Dendritic cell treated with granulocyte-macrophage colony-stimulating factor and Interleukin-4, amounts not matched to agents 40 ng/mL and 50 ng/mL, for 4 days (primary cell): Measurements from ENCODE around the gene CSRP1.

Experiments used
- H3K27ac Mint-ChIP-seq: one replicate; pipeline ENCODE4 v1.8.0; 2022; ENCODE audit warnings: mild to moderate bottlenecking, mixed read lengths
- H3K27me3 Mint-ChIP-seq: one replicate; pipeline ENCODE4 v1.8.0; 2022; ENCODE audit warnings: mild to moderate bottlenecking, mixed read lengths
- H3K36me3 Mint-ChIP-seq: one replicate; pipeline ENCODE4 v1.8.0; 2022; ENCODE audit warnings: low read depth, mixed read lengths
- H3K4me1 Mint-ChIP-seq: one replicate; pipeline ENCODE4 v1.8.0; 2022; ENCODE audit warnings: low read depth, mixed read lengths
- H3K4me3 Mint-ChIP-seq: one replicate; pipeline ENCODE4 v1.8.0; 2022; ENCODE audit warnings: mild to moderate bottlenecking, moderate library complexity, mixed read lengths
- H3K9me3 Mint-ChIP-seq: one replicate; pipeline ENCODE4 v1.8.0; 2022; ENCODE audit warnings: mixed read lengths
- intact Hi-C: fragments of 100-400 bp; cut with micrococcal nuclease; formaldehyde crosslinking; loops from one replicate; pipeline ENCODE4 v1.15.0; 2022

The CSRP1 gene

GRCh38 chr1:201542309-201543035, 35.5 kb upstream of the CSRP1 start:
- intact Hi-C loops = loop anchor here (5.0 kb wide), 1 partner anchor 340 kb away; no protein-coding TSS in a partner anchor
- peak overlapping the region; percentile 16 for H3K27ac Mint-ChIP-seq
- peaks cover 23% of the 10 kb centered on the region for H3K27me3 Mint-ChIP-seq
- H3K36me3 Mint-ChIP-seq = no peaks in the 10 kb centered on the region
- peaks cover 80% of the 10 kb centered on the region for H3K4me1 Mint-ChIP-seq
- H3K4me3 Mint-ChIP-seq = no peak overlapping the region
- H3K9me3 Mint-ChIP-seq = no peaks in the 10 kb centered on the region

DNA sequence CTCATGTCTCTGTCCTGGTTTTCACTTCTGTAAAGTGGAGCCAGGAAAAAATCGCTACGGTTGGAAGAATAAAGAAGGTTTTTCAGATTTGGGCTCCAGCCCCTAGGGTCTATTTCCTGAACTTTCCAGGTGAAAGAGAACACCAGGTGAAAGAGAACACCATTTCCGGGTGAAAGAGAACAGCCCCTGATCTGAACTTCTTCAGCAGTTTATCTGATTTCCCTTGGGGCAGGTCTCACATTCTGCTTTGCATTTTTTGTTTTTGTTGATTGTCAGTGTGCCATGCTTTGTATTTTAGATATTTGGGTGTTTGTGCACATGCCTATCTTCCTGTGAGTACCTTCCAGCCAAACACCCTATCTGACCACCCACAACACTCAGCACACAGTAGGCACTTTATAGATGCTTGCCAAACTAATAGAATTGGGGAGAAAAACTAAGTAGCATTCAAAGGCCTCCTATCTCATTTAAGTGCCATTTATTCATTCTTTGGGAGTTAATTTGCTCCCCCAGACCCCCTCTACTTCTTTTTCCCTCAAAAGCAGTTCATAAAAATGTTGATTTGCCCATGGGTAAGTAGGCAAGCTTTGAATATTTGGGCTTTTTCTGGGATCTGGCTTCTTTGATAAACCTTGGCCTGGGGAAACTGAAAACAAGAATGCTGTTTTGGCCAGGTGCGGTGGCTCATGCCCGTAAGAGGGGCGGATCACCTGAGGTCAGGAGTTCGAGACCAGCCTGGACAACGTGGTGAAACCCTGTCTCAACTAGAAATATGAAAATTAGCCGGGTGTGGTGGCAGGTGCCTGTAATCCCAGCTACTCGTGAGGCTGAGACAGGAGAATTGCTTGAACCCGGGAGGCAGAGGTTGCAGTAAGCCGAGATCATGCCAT, 34.2 kb upstream of the CSRP1 start:
- Mint-ChIP-seq H3K4me1 (peaks cover 87% of the 10 kb centered on the region), H3K4me3 (no peak overlapping the region), H3K27me3 (peaks cover 23% of the 10 kb centered on the region), H3K36me3 (no peaks in the 10 kb centered on the region), H3K9me3 (no peaks in the 10 kb centered on the region), H3K27ac (no peak overlapping the region)
- intact Hi-C loops = loop anchor here (5.0 kb wide), 1 partner anchor 341 kb away; no protein-coding TSS in a partner anchor

DNA sequence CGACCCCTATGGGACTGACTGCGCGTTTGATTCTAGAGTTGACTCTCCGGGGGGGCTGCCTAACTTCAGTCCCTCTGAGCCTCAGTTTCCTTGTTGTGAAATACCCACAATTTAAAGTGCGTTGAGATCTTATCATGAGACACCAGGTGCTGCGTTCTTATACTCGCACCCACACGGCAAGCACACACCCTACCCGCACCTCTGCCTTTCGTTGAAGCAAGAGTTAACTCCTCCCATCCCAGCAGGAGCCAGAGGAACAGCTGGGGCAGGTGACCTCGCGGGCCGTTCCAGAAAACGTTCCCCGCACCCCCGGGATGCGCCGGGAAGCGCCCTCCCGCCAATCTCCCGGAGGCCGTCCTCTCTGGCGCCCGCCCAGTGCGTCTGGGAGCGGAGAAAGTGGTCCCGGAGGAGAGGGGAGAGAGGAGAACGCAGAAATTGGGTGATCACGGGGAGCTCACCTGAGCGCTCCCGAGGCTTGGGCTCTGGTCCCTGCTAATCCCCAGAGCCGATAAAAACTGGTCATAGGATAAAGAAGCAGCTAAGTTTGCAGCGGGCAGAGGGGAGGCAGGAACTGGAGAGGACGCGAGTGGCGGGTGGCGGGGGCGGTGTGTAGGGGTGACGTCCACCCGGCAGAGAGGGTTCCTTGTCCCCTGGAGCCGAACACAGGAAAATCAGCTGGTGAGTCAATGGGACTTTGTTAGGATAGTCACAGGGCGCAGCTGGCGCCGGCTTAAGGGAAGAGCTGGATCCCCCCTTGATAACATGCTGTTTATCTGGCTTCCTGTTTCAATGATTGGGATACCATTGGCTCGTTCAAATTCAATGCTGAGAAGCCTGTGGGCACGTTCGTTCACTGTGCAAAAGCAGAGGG, 32.9 kb upstream of the CSRP1 start:
- no peaks in the 10 kb centered on the region for H3K36me3 Mint-ChIP-seq
- H3K9me3 Mint-ChIP-seq = no peaks in the 10 kb centered on the region
- peaks cover 90% of the 10 kb centered on the region for H3K4me1 Mint-ChIP-seq
- peak overlapping the region; percentile 52 for H3K27ac Mint-ChIP-seq
- peak overlapping the region; percentile 66 for H3K4me3 Mint-ChIP-seq
- intact Hi-C loops = loop anchor here (5.0 to 10.0 kb wide), 3 partner anchors 253 to 435 kb away; no protein-coding TSS in a partner anchor
- H3K27me3 Mint-ChIP-seq = peaks cover 23% of the 10 kb centered on the region

GRCh38 chr1:201538612-201539551, 32.0 kb upstream of the CSRP1 start, which contains the start of gene NAV1:
TSS of gene NAV1 (plus strand) at chr1:201539127. CDS start at chr1:201622885, 83,758 bp downstream.
- intact Hi-C loops = loop anchor here (5.0 to 10.0 kb wide), 2 partner anchors 253 to 436 kb away; no protein-coding TSS in a partner anchor
- peaks cover 23% of the 10 kb centered on the region for H3K27me3 Mint-ChIP-seq

DNA sequence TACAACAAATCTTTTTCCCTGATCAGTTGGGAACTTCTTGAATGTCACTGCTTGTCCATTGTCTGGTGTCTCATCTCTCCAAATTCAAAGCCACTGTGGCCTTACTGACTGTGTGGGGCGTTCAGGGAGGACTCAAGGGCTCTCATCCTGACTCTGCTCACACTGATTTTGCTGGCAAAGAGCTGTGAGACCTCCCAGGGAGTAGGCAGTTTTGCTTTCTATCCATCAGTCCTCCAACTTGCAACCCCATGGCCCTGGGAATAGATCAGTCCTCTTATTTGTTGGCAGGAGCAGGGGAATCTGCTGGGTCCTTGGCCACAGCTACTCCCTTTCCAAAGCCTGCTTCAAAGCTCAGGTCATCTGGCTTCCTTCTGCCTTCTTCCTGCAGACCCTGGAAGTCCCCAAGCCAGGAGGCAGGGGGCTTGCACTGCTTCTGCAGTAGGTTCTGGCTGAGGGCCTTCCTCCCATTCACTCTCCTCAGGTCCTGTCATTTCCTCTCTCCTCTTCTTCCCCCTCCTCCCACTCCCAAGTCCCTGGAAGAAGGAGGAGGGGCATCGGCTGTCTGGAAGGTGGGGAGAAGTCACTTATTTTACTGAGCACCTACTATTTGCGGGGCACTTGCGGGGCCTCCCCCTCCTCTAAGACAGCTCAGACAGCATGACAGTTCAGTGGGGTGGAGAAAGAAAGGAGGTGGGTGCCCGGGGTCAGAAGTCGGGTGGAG, 31.1 kb upstream of the CSRP1 start:
- H3K4me3 Mint-ChIP-seq = peak overlapping the region; percentile 66
- intact Hi-C loops = loop anchor here (5.0 to 10.0 kb wide), 2 partner anchors 254 to 437 kb away; no protein-coding TSS in a partner anchor
- H3K36me3 Mint-ChIP-seq = no peaks in the 10 kb centered on the region
- no peaks in the 10 kb centered on the region for H3K9me3 Mint-ChIP-seq
- peak overlapping the region; percentile 62 for H3K27ac Mint-ChIP-seq
- H3K4me1 Mint-ChIP-seq = peaks cover 79% of the 10 kb centered on the region
- H3K27me3 Mint-ChIP-seq = peaks cover 23% of the 10 kb centered on the region

More at GRCh38 chr1:201538612-201539551, 32.0 kb upstream of the CSRP1 start, which contains the start of gene NAV1:
- H3K27ac Mint-ChIP-seq = peak within 1 kb of the TSS; percentile 62
- H3K36me3 Mint-ChIP-seq = no peaks in the 10 kb centered on the region
- H3K4me1 Mint-ChIP-seq = peaks cover 85% of the 10 kb centered on the region
- no peaks in the 10 kb centered on the region for H3K9me3 Mint-ChIP-seq
- H3K4me3 Mint-ChIP-seq = peak within 1 kb of the TSS; percentile 66

DNA sequence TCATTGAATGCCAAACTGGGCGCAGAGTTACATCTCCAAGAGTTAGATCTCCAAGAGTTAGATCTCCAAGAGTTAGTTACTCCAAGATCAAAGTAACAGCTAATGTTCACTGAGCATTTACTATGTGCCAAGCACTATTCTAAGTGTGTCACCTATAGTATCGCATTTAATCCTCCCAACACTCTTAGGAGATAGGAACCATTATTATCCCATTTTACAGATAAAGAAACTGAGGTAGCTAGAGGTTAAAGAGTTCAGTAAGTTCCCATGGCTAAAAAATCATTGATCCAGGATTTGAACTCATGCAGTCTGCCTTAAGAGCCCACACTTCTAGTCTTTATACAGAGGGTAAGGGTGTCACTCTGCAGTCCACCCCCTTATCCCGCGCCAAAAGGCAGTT, 30.5 kb upstream of the CSRP1 start:
- no peak overlapping the region for H3K27ac Mint-ChIP-seq
- no peak overlapping the region for H3K4me3 Mint-ChIP-seq
- intact Hi-C loops = loop anchor here (5.0 to 10.0 kb wide), 2 partner anchors 255 to 437 kb away; no protein-coding TSS in a partner anchor
- H3K27me3 Mint-ChIP-seq = peaks cover 23% of the 10 kb centered on the region
- H3K9me3 Mint-ChIP-seq = no peaks in the 10 kb centered on the region
- peaks cover 73% of the 10 kb centered on the region for H3K4me1 Mint-ChIP-seq
- peaks cover 6% of the 10 kb centered on the region for H3K36me3 Mint-ChIP-seq

GRCh38 chr1:201537028-201537427, 30.1 kb upstream of the CSRP1 start:
- Mint-ChIP-seq H3K27me3 (peaks cover 24% of the 10 kb centered on the region), H3K9me3 (no peaks in the 10 kb centered on the region), H3K36me3 (peaks cover 10% of the 10 kb centered on the region), H3K27ac (peak overlapping the region; percentile 93), H3K4me1 (peaks cover 70% of the 10 kb centered on the region), H3K4me3 (no peak overlapping the region)
- intact Hi-C loops = loop anchor here (5.0 to 10.0 kb wide), 2 partner anchors 255 to 438 kb away; no protein-coding TSS in a partner anchor

DNA sequence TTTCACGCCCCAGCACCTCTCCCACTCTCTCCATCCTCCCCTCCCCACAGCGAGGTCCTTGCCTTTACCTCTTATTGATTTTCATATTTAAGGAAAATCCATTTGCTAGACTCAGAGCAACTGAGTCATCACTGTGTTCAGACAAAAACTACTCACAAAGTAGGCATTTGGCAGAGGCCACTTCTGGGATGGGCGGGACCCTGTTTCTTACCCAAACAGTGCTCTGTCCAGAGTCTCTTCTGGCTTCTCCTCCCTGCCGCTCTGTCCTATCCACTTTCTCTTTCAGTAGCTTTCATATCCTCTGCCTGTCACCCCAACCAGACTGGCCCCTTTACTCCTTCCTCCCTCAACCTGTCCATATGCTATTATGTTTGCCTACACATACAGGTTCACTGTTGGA, 29.6 kb upstream of the CSRP1 start:
- Mint-ChIP-seq H3K4me3 (peak overlapping the region; percentile 21), H3K9me3 (no peaks in the 10 kb centered on the region), H3K27ac (peak overlapping the region; percentile 93), H3K27me3 (peaks cover 24% of the 10 kb centered on the region), H3K36me3 (peaks cover 15% of the 10 kb centered on the region), H3K4me1 (peaks cover 70% of the 10 kb centered on the region)
- intact Hi-C loops = loop anchor here (5.0 to 10.0 kb wide), 2 partner anchors 256 to 438 kb away; no protein-coding TSS in a partner anchor

GRCh38 chr1:201535919-201536245, 29.0 kb upstream of the CSRP1 start:
- H3K27ac Mint-ChIP-seq = peak overlapping the region; percentile 93
- intact Hi-C loops = loop anchor here (5.0 to 10.0 kb wide), 2 partner anchors 256 to 439 kb away; no protein-coding TSS in a partner anchor
- peaks cover 20% of the 10 kb centered on the region for H3K36me3 Mint-ChIP-seq
- peaks cover 29% of the 10 kb centered on the region for H3K27me3 Mint-ChIP-seq
- peaks cover 70% of the 10 kb centered on the region for H3K4me1 Mint-ChIP-seq
- no peak overlapping the region for H3K4me3 Mint-ChIP-seq
- H3K9me3 Mint-ChIP-seq = no peaks in the 10 kb centered on the region

DNA sequence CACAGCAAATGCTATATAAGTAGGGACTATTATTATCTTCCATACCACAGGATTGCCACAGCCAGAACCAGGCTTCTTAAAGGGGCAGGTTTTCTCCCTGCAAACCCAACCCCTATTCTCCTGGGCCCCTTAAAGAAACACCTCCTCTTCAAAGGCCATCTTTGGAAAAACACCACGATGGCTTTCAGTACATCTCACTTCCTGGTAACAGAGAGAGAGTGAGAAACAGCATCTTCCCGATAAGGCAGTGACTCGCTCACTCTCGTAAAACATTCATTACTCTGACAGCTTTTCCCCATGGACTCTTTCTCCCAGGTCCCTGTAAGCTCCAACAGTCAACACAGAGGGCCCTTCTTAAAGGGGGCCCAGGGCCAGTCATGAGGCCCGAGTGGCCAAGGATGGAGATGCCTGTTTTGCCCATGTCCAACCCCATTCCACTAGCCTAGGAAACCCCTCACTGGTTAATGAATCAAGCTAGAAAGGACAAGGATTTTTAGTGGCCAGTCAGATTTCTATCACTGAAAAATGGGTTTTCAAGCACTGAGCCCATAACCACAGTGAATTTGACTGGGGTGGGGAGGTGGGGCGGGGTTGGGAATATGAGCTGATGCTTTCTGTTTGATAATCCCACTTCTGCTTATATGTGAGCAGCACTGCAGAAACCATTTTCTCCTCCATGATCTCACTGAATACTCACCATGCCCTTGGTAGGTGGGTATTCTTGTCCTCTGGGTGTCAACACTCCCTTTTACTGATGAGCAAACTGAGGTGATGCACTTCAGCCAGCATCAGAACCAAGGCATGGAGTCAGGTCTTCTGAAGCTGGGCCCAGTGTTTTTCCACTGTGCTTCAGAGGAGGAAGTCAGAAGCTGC, 28.4 kb upstream of the CSRP1 start:
- intact Hi-C loops = loop anchor here (5.0 to 10.0 kb wide), 2 partner anchors 257 to 440 kb away; no protein-coding TSS in a partner anchor
- H3K27me3 Mint-ChIP-seq = peaks cover 30% of the 10 kb centered on the region
- H3K27ac Mint-ChIP-seq = peak overlapping the region; percentile 93

GRCh38 chr1:201533836-201534235, 26.9 kb upstream of the CSRP1 start:
- intact Hi-C loops = loop anchor here (10.0 kb wide), 1 partner anchor 441 kb away; no protein-coding TSS in a partner anchor
- peaks cover 30% of the 10 kb centered on the region for H3K36me3 Mint-ChIP-seq
- peaks cover 59% of the 10 kb centered on the region for H3K4me1 Mint-ChIP-seq

More for the DNA sequence above, 28.4 kb upstream of the CSRP1 start:
- no peaks in the 10 kb centered on the region for H3K9me3 Mint-ChIP-seq
- H3K4me3 Mint-ChIP-seq = no peak overlapping the region
- H3K36me3 Mint-ChIP-seq = peaks cover 25% of the 10 kb centered on the region
- H3K4me1 Mint-ChIP-seq = peaks cover 70% of the 10 kb centered on the region

More at GRCh38 chr1:201533836-201534235, 26.9 kb upstream of the CSRP1 start:
- no peak overlapping the region for H3K4me3 Mint-ChIP-seq
- H3K27ac Mint-ChIP-seq = no peak overlapping the region
- peaks cover 19% of the 10 kb centered on the region for H3K27me3 Mint-ChIP-seq
- H3K9me3 Mint-ChIP-seq = no peaks in the 10 kb centered on the region
